Astrocyte (in vitro differentiated cells and primary cell): ENCODE measurements around the gene NCMAP. TPM values are rescaled to one million over a fixed set of nuclear protein-coding genes. Genes with fewer than 3 reads are reported as not detected.

Experiments
- DNase-seq: peaks from one replicate; pipeline ENCODE4 v3.0.0-alpha.2; 2010; ENCODE audit warnings: low read depth
- FAIRE-seq: peaks from 2 replicates; lab custom pipeline; 2011; peaks lifted over from hg19 to GRCh38; lab: Jason Lieb, UNC
- H2AFZ ChIP-seq: 2 replicates; pipeline ENCODE4 v1.6.0; 2012; ENCODE audit warnings: low read depth, low read length, inconsistent platforms
- H3K27ac ChIP-seq: 2 replicates; pipeline ENCODE4 v1.5.1; 2011; ENCODE audit warnings: low read depth, low read length, inconsistent platforms
- H3K27me3 ChIP-seq: 2 replicates; pipeline ENCODE4 v1.6.0; 2011; ENCODE audit warnings: low read length, inconsistent platforms; ENCODE audit not compliant: insufficient read depth
- H3K36me3 ChIP-seq: 2 replicates; pipeline ENCODE4 v1.5.1; 2011; ENCODE audit warnings: low read length, inconsistent platforms; ENCODE audit not compliant: insufficient read depth
- H3K4me1 ChIP-seq: 2 replicates; pipeline ENCODE4 v1.5.1; 2011; ENCODE audit warnings: low read length, inconsistent platforms; ENCODE audit not compliant: insufficient read depth
- H3K4me2 ChIP-seq: 2 replicates; pipeline ENCODE4 v1.6.0; 2012; ENCODE audit warnings: low read length, inconsistent platforms
- H3K4me3 ChIP-seq: 2 replicates; pipeline ENCODE4 v1.5.1; 2011; ENCODE audit warnings: low read depth, mild to moderate bottlenecking, low read length, inconsistent platforms; ENCODE audit not compliant: insufficient read depth
- H3K79me2 ChIP-seq: 2 replicates; pipeline ENCODE4 v1.6.0; 2012; ENCODE audit warnings: mild to moderate bottlenecking, low read length, inconsistent platforms; ENCODE audit not compliant: insufficient read depth
- H3K9ac ChIP-seq: 2 replicates; pipeline ENCODE4 v1.6.0; 2012; ENCODE audit warnings: mild to moderate bottlenecking, low read length, inconsistent platforms
- H3K9me3 ChIP-seq: 2 replicates; pipeline ENCODE4 v1.5.1; 2012; ENCODE audit warnings: low read depth, mild to moderate bottlenecking, low read length, inconsistent platforms; ENCODE audit not compliant: insufficient read depth
- H4K20me1 ChIP-seq: 2 replicates; pipeline ENCODE4 v1.6.0; 2012; ENCODE audit warnings: low read length, inconsistent platforms; ENCODE audit not compliant: insufficient read depth
- H3K27ac Mint-ChIP-seq: one replicate; pipeline ENCODE4 v1.8.0; 2021; ENCODE audit warnings: mild to moderate bottlenecking, mixed read lengths; ENCODE audit not compliant: unreplicated experiment
- H3K27me3 Mint-ChIP-seq: one replicate; pipeline ENCODE4 v1.8.0; 2021; ENCODE audit warnings: low read depth, mixed read lengths; ENCODE audit not compliant: unreplicated experiment
- H3K36me3 Mint-ChIP-seq: one replicate; pipeline ENCODE4 v1.8.0; 2021; ENCODE audit warnings: low read depth, mixed read lengths; ENCODE audit not compliant: unreplicated experiment
- H3K4me1 Mint-ChIP-seq: one replicate; pipeline ENCODE4 v1.8.0; 2021; ENCODE audit warnings: low read depth, mixed read lengths; ENCODE audit not compliant: unreplicated experiment
- H3K4me3 Mint-ChIP-seq: one replicate; pipeline ENCODE4 v1.8.0; 2021; ENCODE audit warnings: mild to moderate bottlenecking, moderate library complexity, mixed read lengths; ENCODE audit not compliant: unreplicated experiment
- H3K9me3 Mint-ChIP-seq: one replicate; pipeline ENCODE4 v1.8.0; 2021; ENCODE audit warnings: mild to moderate bottlenecking, mixed read lengths; ENCODE audit not compliant: unreplicated experiment
- CTCF ChIP-seq: IDR thresholded peaks from 2 replicates; pipeline ENCODE4 v1.5.1; 2011; ENCODE audit warnings: low read depth, mild to moderate bottlenecking, inconsistent platforms, low read length, moderate library complexity; ENCODE audit not compliant: insufficient read depth
- EZH2 ChIP-seq: IDR thresholded peaks from 2 replicates; pipeline ENCODE4 v1.6.1; 2012; ENCODE audit warnings: mild to moderate bottlenecking, low read length, inconsistent platforms; ENCODE audit not compliant: insufficient read depth
- total RNA-seq: library from RNA; stranded (reverse); gene quantifications from 2 replicates; pipeline ENCODE4 v1.2.1, GENCODE V29; 2021

Gene NCMAP
- total RNA-seq, 1 donor from 2014 or later, result not detected

GRCh38 chr1:24586970-24587820 lies 31.3 kb downstream of the NCMAP start:
- H3K27ac ChIP-seq, result no peak overlapping the region
- H3K4me1 Mint-ChIP-seq, result peaks cover 2% of the 10 kb centered on the region
- H4K20me1 ChIP-seq, result no peaks in the 10 kb centered on the region
- peaks cover 10% of the 10 kb centered on the region for H3K9me3 Mint-ChIP-seq
- no peak overlapping the region for H3K9ac ChIP-seq
- no peaks in the 10 kb centered on the region for H3K79me2 ChIP-seq
- DNase-seq (peak; percentile 25), FAIRE-seq (peak; percentile 67)
- H2AFZ ChIP-seq, result no peak overlapping the region
- H3K4me3 Mint-ChIP-seq, result no peak overlapping the region
- H3K4me1 ChIP-seq, result no peaks in the 10 kb centered on the region
- H3K4me2 ChIP-seq, result no peak overlapping the region
- H3K4me3 ChIP-seq, result no peak overlapping the region
- H3K9me3 ChIP-seq, result no peaks in the 10 kb centered on the region
- H3K36me3 ChIP-seq, result no peaks in the 10 kb centered on the region
- TF ChIP-seq EZH2 (no peak), CTCF (peak; percentile 77)
- no peak overlapping the region for H3K27ac Mint-ChIP-seq
- H3K27me3 Mint-ChIP-seq, result peaks cover 32% of the 10 kb centered on the region
- H3K36me3 Mint-ChIP-seq, result no peaks in the 10 kb centered on the region
- H3K27me3 ChIP-seq, result peaks cover 10% of the 10 kb centered on the region

- Histone ChIP-seq H3K9ac (no peak overlapping the region), H4K20me1 (no peaks in the 10 kb centered on the region), H3K4me2 (no peak overlapping the region), H3K4me3 (no peak overlapping the region), H2AFZ (no peak overlapping the region), H3K36me3 (no peaks in the 10 kb centered on the region), H3K27me3 (peaks cover 10% of the 10 kb centered on the region), H3K27ac (no peak overlapping the region), H3K79me2 (no peaks in the 10 kb centered on the region), H3K9me3 (no peaks in the 10 kb centered on the region), H3K4me1 (no peaks in the 10 kb centered on the region)
- H3K36me3 Mint-ChIP-seq, result no peaks in the 10 kb centered on the region
- peaks cover 3% of the 10 kb centered on the region for H3K9me3 Mint-ChIP-seq
- H3K27ac Mint-ChIP-seq, result no peak overlapping the region
- DNase-seq (no peak), FAIRE-seq (no peak)
- TF ChIP-seq CTCF (no peak), EZH2 (no peak)
- no peak overlapping the region for H3K4me3 Mint-ChIP-seq
- peaks cover 2% of the 10 kb centered on the region for H3K4me1 Mint-ChIP-seq
- peaks cover 32% of the 10 kb centered on the region for H3K27me3 Mint-ChIP-seq
Observed at GRCh38 chr1:24588573-24588972, 32.7 kb downstream of the NCMAP start.

GRCh38 chr1:24589200-24589599 lies 33.3 kb downstream of the NCMAP start:
- Histone ChIP-seq H3K4me2 (no peak overlapping the region), H3K9ac (no peak overlapping the region), H3K4me3 (no peak overlapping the region), H3K79me2 (no peaks in the 10 kb centered on the region), H4K20me1 (no peaks in the 10 kb centered on the region), H3K27me3 (peaks cover 10% of the 10 kb centered on the region), H3K4me1 (no peaks in the 10 kb centered on the region), H3K27ac (no peak overlapping the region), H2AFZ (no peak overlapping the region), H3K36me3 (no peaks in the 10 kb centered on the region), H3K9me3 (no peaks in the 10 kb centered on the region)
- peaks cover 3% of the 10 kb centered on the region for H3K9me3 Mint-ChIP-seq
- H3K4me1 Mint-ChIP-seq, result peaks cover 2% of the 10 kb centered on the region
- peaks cover 30% of the 10 kb centered on the region for H3K27me3 Mint-ChIP-seq
- no peak for TF ChIP-seq CTCF
- TF ChIP-seq EZH2, result no peak
- H3K27ac Mint-ChIP-seq, result no peak overlapping the region
- FAIRE-seq, result no peak
- DNase-seq, result no peak
- no peaks in the 10 kb centered on the region for H3K36me3 Mint-ChIP-seq
- no peak overlapping the region for H3K4me3 Mint-ChIP-seq
